Fibroblast of mammary gland (primary cell): Measurements from ENCODE around the gene DNMT3L.

Experiments
- DNase-seq: peaks from one replicate; pipeline ENCODE4 v3.0.0-alpha.2; 2010; ENCODE audit warnings: low read depth
- H3K4me3 ChIP-seq: 2 replicates; pipeline ENCODE4 v1.5.1; 2011; ENCODE audit warnings: low read depth, mild to moderate bottlenecking, low read length, moderate library complexity; ENCODE audit not compliant: control insufficient read depth
- TF ChIP-seq, protein P1 (sequence below): conservative IDR thresholded peaks from 2 replicates; pipeline ENCODE4 v1.5.1; 2011; ENCODE audit warnings: low read depth, low read length, inconsistent platforms; ENCODE audit not compliant: control insufficient read depth, insufficient read depth

Gene DNMT3L

DNA sequence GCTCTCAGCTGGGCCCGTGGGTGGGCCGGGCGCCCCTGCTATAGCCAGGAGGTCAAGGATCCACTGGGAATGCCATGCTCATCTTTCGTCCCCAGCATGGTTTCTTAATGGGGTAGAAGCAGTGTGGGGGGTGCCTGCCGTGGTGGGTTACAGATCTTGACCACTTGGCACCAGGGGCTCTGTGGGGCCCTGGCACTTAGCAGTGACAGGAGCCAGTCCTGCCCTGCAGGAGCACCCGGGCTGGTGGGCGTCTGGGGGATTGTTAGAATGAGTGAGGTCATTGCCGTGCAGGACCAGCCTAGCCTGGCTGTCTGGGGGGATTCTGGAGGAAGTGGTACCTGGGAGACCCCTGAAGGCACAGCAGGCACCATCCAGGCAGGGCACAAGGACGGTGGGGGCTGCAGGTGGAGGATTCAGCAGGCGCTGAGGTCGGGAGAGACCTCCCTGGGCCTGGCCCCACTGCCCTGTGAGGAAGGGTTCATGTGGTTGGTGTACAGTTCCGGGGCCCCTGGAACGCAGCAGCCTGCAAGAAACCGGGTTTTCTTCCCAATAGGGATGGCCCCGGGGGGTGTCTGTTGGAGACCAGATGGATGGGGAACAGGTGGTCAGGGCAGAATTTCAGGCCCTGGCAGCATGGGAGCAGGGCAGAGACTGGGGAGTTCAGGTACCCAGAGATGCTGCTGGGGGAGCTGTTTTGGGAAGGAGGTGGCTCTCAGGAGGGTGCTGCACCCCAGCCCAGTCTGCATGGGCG, 28.8 kb upstream of the DNMT3L start:
- TF ChIP-seq, protein P1, sequence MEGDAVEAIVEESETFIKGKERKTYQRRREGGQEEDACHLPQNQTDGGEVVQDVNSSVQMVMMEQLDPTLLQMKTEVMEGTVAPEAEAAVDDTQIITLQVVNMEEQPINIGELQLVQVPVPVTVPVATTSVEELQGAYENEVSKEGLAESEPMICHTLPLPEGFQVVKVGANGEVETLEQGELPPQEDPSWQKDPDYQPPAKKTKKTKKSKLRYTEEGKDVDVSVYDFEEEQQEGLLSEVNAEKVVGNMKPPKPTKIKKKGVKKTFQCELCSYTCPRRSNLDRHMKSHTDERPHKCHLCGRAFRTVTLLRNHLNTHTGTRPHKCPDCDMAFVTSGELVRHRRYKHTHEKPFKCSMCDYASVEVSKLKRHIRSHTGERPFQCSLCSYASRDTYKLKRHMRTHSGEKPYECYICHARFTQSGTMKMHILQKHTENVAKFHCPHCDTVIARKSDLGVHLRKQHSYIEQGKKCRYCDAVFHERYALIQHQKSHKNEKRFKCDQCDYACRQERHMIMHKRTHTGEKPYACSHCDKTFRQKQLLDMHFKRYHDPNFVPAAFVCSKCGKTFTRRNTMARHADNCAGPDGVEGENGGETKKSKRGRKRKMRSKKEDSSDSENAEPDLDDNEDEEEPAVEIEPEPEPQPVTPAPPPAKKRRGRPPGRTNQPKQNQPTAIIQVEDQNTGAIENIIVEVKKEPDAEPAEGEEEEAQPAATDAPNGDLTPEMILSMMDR: no peak
- H3K4me3 ChIP-seq: no peak overlapping the region
- DNase-seq: no peak

DNA sequence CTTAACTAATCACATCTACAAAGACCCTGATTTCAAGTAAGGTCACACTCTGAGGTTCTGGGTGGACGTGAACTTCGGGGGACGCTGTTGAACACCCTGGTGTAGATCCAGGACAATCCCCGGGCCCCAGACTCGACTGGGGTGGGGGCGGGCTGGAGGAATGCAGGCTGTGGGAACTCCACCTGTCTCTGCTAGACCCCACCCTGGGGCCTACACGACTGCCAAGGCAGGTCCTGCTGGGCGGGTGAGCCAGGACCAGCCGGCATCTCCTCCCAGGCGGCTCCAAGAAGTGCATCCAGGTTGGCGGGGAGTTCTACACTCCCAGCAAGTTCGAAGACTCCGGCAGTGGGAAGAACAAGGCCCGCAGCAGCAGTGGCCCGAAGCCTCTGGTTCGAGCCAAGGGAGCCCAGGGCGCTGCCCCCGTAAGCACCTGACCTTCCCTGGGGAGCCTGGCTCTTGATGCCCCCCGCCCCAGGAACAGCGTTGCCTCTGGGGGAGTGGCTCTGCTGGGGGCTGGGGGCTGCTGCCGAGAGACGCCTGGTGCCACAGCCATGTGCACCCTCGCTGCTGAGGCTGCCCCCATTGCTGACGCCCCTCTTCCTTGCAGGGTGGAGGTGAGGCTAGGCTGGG, 27.8 kb upstream of the DNMT3L start:
- TF ChIP-seq, protein P1: no peak
- DNase-seq: no peak
- H3K4me3 ChIP-seq: no peak overlapping the region

DNA sequence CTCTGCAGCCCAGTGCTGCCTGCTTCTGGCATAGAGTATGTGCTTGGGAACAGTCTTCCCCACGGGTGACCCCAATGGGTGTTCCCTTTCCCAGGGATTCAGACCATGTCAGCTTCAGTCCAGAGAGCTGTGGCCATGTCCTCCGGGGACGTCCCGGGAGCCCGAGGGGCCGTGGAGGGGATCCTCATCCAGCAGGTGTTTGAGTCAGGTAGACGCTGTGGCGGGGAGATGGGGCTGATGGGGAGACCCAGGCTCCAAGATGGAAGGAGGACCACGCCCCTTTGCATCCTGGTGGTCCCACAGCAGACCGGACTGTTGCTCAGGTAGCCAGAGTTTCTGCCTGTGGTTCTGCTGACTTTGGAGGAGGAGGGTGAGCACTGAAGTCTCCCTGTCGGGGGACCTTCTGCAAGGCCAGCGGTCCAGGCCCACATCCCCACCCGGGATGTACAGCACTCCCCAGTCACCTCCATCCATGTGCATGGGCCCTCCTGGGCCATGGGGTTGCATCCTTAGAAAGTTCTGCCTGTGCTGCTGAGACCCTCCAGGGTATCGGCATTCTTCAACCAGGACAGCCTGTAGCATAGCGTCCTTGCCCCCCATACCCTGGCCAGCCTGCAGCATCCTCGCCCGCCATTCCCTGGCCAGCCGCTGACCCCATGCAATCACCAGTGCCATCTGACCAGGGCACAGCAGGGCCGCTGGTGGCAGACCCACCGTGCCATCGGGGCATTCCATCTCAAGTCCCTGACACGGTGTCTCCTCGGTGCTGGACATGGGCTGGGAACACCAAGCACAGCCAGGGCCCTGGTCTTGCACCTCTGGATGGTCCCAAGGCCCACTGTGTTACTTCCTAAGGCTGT, 26.8 kb upstream of the DNMT3L start:
- TF ChIP-seq, protein P1: no peak
- DNase-seq: no peak
- H3K4me3 ChIP-seq: no peak overlapping the region

DNA sequence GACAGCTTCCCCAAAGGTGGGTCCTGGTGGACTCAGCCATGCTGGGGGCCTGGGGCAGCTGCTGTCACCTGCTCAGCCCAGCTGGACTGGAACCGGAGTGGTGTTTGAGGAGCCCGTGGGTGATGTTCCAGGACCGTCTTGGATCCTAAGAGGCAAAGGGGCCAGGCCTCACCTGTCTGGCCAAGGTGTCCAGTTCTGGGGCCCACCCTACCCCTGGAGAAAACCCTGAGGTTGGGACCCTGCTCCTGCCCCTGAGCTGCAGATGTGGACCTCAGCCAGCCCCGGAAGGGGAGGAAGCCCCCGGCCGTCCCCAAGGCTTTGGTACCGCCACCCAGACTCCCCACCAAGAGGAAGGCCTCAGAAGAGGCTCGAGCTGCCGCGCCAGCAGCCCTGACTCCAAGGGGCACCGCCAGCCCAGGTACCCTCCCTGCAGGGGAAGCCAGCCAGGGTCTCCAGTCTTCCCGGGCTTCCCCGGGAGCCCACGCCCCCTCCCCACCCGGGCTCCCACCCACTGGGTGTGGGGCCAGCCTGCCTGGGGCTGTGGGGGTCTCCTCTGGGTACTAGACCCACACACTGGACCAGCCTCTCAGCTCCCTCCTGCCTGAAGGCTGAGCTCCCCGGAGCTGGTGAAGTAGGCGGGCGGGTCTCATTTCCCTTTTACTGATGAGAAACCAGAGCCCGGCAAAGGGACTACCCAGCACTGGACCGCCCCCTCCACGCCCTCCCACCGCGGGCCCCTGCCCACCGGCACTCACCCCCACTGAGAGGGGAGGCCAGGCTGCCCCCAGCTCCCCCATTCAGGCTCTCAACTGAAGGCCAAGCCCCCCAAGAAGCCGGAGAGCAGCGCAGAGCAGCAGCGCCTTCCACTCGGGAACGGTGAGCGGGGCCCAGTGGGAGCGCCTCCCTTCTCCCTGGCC, 25.3 kb upstream of the DNMT3L start:
- TF ChIP-seq, protein P1: no peak
- no peak overlapping the region for H3K4me3 ChIP-seq
- no peak for DNase-seq

DNA sequence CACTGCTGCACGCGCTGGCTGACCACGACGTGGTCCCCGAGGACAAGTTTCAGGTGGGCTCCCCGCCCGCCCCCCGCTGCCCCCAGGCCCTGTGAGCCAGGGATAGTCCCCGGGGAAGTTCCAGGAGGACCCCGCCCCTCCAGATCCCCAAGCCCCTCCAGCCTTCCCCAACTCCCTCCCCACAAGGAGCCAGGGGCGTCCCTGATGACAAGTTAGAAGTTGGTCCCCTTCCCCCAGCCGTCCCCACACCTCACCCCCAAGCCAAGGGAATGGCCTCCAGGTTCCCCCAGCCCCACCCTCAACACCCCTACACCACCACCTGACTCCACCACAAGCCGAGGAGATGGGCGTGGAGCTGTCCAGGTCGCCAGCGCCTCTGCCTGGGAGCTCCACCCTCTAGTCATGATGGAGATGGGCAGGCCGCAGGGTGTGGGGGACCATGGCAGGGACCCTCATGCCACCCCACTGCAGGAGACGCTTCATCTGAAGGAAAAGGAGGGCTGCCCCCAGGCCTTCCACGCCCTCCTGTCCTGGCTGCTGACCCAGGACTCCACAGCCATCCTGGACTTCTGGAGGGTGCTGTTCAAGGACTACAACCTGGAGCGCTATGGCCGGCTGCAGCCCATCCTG, 24.5 kb upstream of the DNMT3L start:
- TF ChIP-seq, protein P1: no peak
- DNase-seq: no peak

More for the DNA sequence above, 24.5 kb upstream of the DNMT3L start:
- H3K4me3 ChIP-seq: no peak overlapping the region
